ENCODE results near the gene ERMP1. TPM values are rescaled to one million over a fixed set of nuclear protein-coding genes. Genes with fewer than 3 reads are reported as not detected.

Gene ERMP1
- total and polyA plus RNA-seq, 2 of the 8 experiments (the other 6 are each of a cell fraction or from before 2014, with no cell fraction given) = 12.8 to 16.7 TPM

DNA sequence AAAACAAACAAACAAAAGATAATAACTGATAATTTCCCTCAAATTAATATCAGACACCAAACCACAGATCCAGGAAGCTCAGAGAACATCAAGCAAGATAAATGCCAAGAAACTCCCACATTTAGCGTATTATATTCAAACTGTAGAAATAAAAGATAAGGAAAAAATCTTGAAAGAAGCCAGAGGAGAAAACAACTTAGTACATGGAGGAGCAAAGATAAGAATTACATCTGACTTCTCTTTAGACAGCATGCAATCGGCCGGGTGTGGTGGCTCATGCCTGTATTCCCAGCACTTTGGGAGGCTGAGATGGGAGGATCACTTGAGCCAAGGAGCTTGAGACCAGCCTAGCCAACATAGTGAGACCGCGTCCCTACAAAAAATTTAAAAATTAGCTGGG is 40.5 kb upstream of the ERMP1 start:
- 91% methylated on average over 5 of the region's 5 CpGs; no CpG with 5 or more reads in 1 of the 2 experiments for WGBS, 2 experiments (ENCODE audit: extremely low coverage in 1 of 2, insufficient coverage in 1 of 2, insufficient read length in 1 of 2, insufficient replicate concordance in 2 of 2, low coverage in 1 of 2, low lambda C conversion rate in 2 of 2, missing lambda C conversion rate in 1 of 2)
- ChIA-PET POLR2A (ENCODE audit: partially characterized antibody) (no interaction called here), CTCF (ENCODE audit: partially characterized antibody) (interaction anchor here (0.7 to 3.0 kb wide), 4 partner anchors 13 to 113 kb away, joined by 3 to 20 read pairs (median 4); no protein-coding TSS in a partner anchor)
- no peak overlapping the region for H2BK5ac ChIP-seq (ENCODE audit: low read depth, low read length)
- no peak overlapping the region for H2AFZ ChIP-seq (ENCODE audit: low read length)
- no peak for FAIRE-seq
- H3K4ac ChIP-seq (replicated peaks; ENCODE audit: insufficient read length, low read depth, low read length) = no peak overlapping the region
- H3K27me3 ChIP-seq (replicated peaks in 1 of 4; ENCODE audit: control insufficient read depth in 3 of 4, extremely low read depth in 1 of 4, insufficient read depth in 3 of 4, low read length in 3 of 4) = no peaks in the 10 kb centered on the region
- H3K9me3 ChIP-seq (ENCODE audit: insufficient read depth in 2 of 2, low read depth in 1 of 2, low read length in 1 of 2) = no peaks in the 10 kb centered on the region
- no peak overlapping the region for H4K5ac ChIP-seq (ENCODE audit: insufficient read length, low read depth, low read length)
- H3K4me1 ChIP-seq (replicated peaks in 1 of 4; ENCODE audit: control insufficient read depth in 3 of 4, insufficient read depth in 4 of 4, low read length in 3 of 4) = 0 out of 7 replicates have a peak, but pooled peaks cover 0 to 3% (median 1%) of the 10 kb centered on the region in 4 experiments
- no peaks in the 10 kb centered on the region for H3K36me3 ChIP-seq (ENCODE audit: control insufficient read depth in 2 of 4, insufficient read depth in 4 of 4, low read length in 3 of 4)
- no peak overlapping the region for H2BK20ac ChIP-seq (ENCODE audit: low read length)
- no peak overlapping the region for H2BK120ac ChIP-seq (replicated peaks; ENCODE audit: low read depth, low read length)
- H3K4me2 ChIP-seq (ENCODE audit: insufficient read depth in 1 of 2, low read depth in 2 of 2, low read length in 2 of 2) = no peak overlapping the region
- H3K9ac ChIP-seq (replicated peaks in 1 of 4; ENCODE audit: extremely low read depth in 1 of 4, low read depth in 3 of 4, low read length in 3 of 4) = no peak overlapping the region
- no peak overlapping the region for H4K91ac ChIP-seq (replicated peaks; ENCODE audit: insufficient read length, low read length)
- H3K56ac ChIP-seq (replicated peaks; ENCODE audit: insufficient read length, low read depth, low read length) = no peak overlapping the region
- no peak overlapping the region for H3K18ac ChIP-seq (ENCODE audit: extremely low read depth, low read length)
- H3K23ac ChIP-seq (ENCODE audit: insufficient read length) = no peak overlapping the region
- no peaks in the 10 kb centered on the region for H4K20me1 ChIP-seq (replicated peaks in 1 of 2; ENCODE audit: control insufficient read depth in 1 of 2, insufficient read depth in 2 of 2, low read length in 2 of 2)
- no peak overlapping the region for H3K14ac ChIP-seq (ENCODE audit: insufficient read length)
- no peaks in the 10 kb centered on the region for H3K79me1 ChIP-seq (ENCODE audit: low read depth, low read length)
- no peak overlapping the region for H3K4me3 ChIP-seq (ENCODE audit: extremely low read depth in 1 of 4, insufficient read depth in 2 of 4, low read depth in 3 of 4, low read length in 4 of 4)
- no peak overlapping the region for H2AK5ac ChIP-seq (ENCODE audit: low read depth, low read length)
- H2BK12ac ChIP-seq (ENCODE audit: low read depth, low read length) = no peak overlapping the region
- no peak for DNase-seq (ENCODE audit: low read depth in 1 of 2, low spot score in 2 of 2)
- no peak overlapping the region for H2BK15ac ChIP-seq (ENCODE audit: low read length)
- no peaks in the 10 kb centered on the region for H3K23me2 ChIP-seq (ENCODE audit: low read depth, low read length)
- H3K27ac ChIP-seq (ENCODE audit: low read depth, low read length) = no peak overlapping the region
- no peak overlapping the region for H4K8ac ChIP-seq (ENCODE audit: extremely low read depth, insufficient read depth, low read length)
- H3K79me2 ChIP-seq (ENCODE audit: control insufficient read depth in 1 of 2, insufficient read depth in 2 of 2, low read length in 2 of 2) = no peaks in the 10 kb centered on the region
- no peak for TF ChIP-seq SUZ12 (IDR thresholded peaks at IDR 0.05; ENCODE audit: low read length)
- TF ChIP-seq JUND (IDR thresholded peaks at IDR 0.05; ENCODE audit: low read length) = no peak
- TF ChIP-seq, protein P1, sequence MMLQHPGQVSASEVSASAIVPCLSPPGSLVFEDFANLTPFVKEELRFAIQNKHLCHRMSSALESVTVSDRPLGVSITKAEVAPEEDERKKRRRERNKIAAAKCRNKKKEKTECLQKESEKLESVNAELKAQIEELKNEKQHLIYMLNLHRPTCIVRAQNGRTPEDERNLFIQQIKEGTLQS (IDR thresholded peaks at IDR 0.05; ENCODE audit: insufficient read depth, low read depth, low read length) = no peak
- TF ChIP-seq POLR2AphosphoS5 (IDR thresholded peaks at IDR 0.05; ENCODE audit: low read depth, low read length) = no peak
- no peak for TF ChIP-seq POLR2A (IDR thresholded peaks at IDR 0.05; ENCODE audit: control extremely low read depth in 1 of 2, low read depth in 2 of 2, low read length in 2 of 2)
- no peak for TF ChIP-seq SRF (IDR thresholded peaks at IDR 0.05; ENCODE audit: low read depth, low read length)
- no peak for TF ChIP-seq PHF8 (conservative IDR thresholded peaks at IDR 0.05; ENCODE audit: low read depth, low read length)
- TF ChIP-seq BRCA1 (IDR thresholded peaks at IDR 0.05; ENCODE audit: low read depth, low read length) = no peak
- no peak for TF ChIP-seq KDM4A (IDR thresholded peaks at IDR 0.05; ENCODE audit: low read depth, low read length, severe bottlenecking)
- TF ChIP-seq MAX (IDR thresholded peaks at IDR 0.05) = no peak
- TF ChIP-seq HDAC6 (IDR thresholded peaks at IDR 0.05; ENCODE audit: low read depth, low read length) = no peak
- no peak for TF ChIP-seq ATF2 (IDR thresholded peaks at IDR 0.05; ENCODE audit: low read length)
- TF ChIP-seq KDM5A (IDR thresholded peaks at IDR 0.05; ENCODE audit: low read length) = no peak

Measured in H1 (cell line).